ENCODE measurements around the gene FPR1.
"Not testable (repeated sequence)": the region's sequence is repeated elsewhere in the genome, so short reads cannot be mapped to it uniquely, and the experiment has no call there.

FPR1 gene

DNA sequence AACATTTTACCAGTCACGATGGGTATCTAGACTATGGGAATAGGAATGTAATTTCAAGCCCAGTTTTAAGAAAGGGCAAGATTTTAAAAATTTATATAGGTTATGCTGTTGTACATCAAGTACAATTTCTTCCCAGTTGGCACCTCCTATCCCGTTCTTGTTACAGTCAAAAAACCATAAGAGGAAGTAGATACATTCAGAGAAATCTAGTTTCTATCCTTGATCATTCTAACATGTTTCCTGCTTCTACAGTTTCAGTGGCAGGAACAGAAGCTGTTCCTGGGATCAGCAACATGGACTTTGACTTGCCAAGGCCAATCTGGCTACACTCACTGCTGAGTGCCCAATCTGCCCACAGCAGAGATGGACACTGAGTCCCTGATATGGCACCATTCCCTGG lies 28.6 kb upstream of the FPR1 start:
- ChIA-PET CTCF (interaction anchor here (1.3 kb wide), 1 partner anchor 42 kb away, joined by 3 read pairs; no protein-coding TSS in a partner anchor), POLR2A (no interaction called here)
- TF ChIP-seq, protein P1, sequence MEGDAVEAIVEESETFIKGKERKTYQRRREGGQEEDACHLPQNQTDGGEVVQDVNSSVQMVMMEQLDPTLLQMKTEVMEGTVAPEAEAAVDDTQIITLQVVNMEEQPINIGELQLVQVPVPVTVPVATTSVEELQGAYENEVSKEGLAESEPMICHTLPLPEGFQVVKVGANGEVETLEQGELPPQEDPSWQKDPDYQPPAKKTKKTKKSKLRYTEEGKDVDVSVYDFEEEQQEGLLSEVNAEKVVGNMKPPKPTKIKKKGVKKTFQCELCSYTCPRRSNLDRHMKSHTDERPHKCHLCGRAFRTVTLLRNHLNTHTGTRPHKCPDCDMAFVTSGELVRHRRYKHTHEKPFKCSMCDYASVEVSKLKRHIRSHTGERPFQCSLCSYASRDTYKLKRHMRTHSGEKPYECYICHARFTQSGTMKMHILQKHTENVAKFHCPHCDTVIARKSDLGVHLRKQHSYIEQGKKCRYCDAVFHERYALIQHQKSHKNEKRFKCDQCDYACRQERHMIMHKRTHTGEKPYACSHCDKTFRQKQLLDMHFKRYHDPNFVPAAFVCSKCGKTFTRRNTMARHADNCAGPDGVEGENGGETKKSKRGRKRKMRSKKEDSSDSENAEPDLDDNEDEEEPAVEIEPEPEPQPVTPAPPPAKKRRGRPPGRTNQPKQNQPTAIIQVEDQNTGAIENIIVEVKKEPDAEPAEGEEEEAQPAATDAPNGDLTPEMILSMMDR (IDR thresholded peaks at IDR 0.05; ENCODE audit: control extremely low read depth, extremely low read depth, low read depth, missing control alignments): no peak
- DNase-seq (ENCODE audit: extremely low spot score): no peak

DNA sequence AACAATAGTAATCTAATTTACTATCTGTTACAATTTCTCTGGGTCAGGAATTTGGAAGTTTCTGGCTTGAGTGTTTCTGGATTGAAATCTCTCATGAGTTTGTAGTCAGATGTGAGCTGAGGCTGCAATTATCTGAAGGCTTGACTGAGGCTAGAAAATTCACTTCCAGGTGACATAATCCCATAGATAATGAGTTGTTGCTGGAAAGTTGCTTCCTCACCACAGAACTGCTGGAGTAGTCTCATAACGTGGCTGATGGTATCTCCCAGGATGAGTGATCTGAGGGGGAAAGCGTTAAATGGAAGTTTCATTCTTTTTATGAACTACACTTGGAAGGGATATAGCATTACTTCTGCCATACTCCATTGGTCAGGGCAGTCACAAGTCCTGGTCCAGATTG lies 28.0 kb upstream of the FPR1 start:
- no peak for DNase-seq (ENCODE audit: extremely low spot score)
- TF ChIP-seq, protein P1 (IDR thresholded peaks at IDR 0.05; ENCODE audit: control extremely low read depth, extremely low read depth, low read depth, missing control alignments): no peak
- ChIA-PET POLR2A (no interaction called here), CTCF (interaction anchor here (1.3 kb wide), 1 partner anchor 41 kb away, joined by 3 read pairs; no protein-coding TSS in a partner anchor)

DNA sequence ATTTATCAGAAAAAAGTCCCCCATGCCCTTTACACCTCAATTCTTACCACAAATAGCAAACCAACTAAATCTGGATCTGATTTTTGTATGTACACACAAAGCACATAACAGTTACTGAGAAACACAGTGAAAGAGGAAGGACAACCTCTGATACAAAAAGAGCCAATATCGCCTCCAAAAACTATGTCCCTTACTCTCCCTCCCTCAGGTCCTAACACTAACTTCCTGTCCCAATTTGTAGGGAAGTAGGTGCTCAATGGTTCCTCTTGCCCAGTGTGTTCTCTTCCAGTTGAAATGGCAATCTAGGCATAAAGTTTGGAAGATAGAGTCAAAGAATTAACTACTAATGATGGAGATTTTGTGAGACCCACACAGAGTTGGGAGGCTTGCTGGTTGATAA lies 27.5 kb upstream of the FPR1 start:
- ChIA-PET POLR2A (no interaction called here), CTCF (interaction anchor here (1.3 to 1.7 kb wide), 2 partner anchors 41 to 458 kb away, joined by 3 to 4 read pairs; no protein-coding TSS in a partner anchor)
- no peak for DNase-seq (ENCODE audit: extremely low spot score)
- TF ChIP-seq, protein P1 (IDR thresholded peaks at IDR 0.05; ENCODE audit: control extremely low read depth, extremely low read depth, low read depth, missing control alignments): no peak

DNA sequence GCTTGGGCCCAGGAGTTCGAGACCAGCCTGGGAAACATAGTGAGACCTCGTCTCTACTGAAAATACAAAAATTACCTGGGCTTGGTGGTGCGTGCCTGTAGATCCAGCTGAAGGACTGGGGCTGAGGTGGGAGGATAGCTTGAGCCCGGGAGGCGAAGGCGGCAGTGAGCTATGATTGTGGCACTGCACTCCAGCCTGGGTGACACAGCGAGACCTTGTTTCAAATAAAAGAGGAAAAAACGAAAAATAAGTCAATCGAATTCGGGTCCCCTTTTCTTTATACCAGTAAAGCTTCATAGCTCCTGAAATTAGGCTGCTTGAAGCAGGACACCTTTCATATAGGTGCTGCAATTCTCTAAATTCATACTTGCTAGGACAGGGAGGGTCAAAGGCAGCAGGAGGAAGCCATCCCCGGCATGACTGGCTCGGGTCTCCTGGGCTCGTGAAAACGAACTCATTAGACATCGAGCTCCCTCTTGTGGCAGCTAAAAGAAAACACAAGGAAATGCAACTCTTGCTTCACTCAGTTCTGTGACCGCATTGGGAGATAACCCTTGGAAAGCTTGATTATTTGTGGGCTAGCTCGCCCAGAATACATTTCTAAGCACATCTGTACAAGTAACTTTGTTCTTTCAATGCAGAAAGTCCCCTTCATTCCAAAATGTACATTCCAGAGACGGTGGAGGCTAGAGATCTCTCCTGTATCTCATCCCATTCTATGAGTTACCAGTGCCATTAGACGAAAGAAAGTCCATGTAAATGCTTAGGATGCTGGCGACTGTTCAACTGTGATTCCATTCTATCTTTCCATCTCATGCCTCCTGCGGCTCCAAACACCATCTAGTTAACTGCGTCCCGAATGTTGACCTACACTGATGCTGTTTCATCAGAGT lies 26.1 kb upstream of the FPR1 start:
- POLR2A ChIA-PET: no interaction called here
- peak; percentile 53 for DNase-seq (ENCODE audit: extremely low spot score)
- TF ChIP-seq, protein P1 (IDR thresholded peaks at IDR 0.05; ENCODE audit: control extremely low read depth, extremely low read depth, low read depth, missing control alignments): peak; percentile 57
- CTCF ChIA-PET: interaction anchor here (0.6 to 1.8 kb wide), 23 partner anchors 9 to 460 kb away, joined by 3 to 23 read pairs (median 4); partner anchors contain the start of gene FPR1

DNA sequence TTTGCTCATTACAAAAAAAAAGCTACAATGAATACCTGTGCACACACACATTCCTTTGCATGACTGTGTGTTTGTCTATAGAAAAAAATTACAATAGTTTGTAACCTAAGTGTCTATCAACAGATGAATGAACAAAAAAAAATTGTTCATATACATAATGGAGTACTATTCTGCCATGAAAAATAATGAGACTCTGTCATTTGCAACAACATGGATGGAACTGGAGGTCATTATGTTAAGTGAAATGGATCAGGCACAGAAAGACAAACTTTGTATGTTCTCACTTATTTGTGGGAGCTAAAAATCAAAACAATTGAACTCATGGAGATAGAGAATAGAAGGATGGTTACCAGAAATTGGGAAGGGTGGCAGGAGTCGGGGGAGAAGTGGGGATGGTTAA lies 24.9 kb upstream of the FPR1 start:
- CTCF ChIA-PET: interaction anchor here (1.3 to 1.8 kb wide), 3 partner anchors 8 to 303 kb away, joined by 8 to 23 read pairs (median 16); no protein-coding TSS in a partner anchor
- DNase-seq (ENCODE audit: extremely low spot score); POLR2A ChIA-PET: not testable (repeated sequence)

DNA sequence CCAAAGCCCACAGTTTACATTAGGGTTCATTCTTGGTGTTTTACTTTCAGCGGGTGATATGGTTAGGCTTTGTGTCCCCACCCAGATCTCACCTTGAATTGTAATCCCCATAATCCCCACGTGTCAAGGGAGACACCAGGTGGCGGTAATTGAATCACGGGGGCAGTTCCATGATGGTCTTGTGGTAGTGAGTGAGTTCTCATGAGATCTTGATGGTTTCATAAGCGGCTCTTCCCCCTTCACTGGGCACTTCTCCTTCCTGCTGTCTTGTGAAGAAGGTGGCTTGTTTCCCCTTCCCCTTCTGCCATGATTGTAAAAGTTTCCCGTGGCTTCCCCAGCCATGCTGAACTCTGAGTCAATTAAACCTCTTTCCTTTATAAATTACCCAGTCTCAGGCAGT lies 21.3 kb upstream of the FPR1 start:
- TF ChIP-seq, protein P1 (IDR thresholded peaks at IDR 0.05; ENCODE audit: control extremely low read depth, extremely low read depth, low read depth, missing control alignments): no peak
- CTCF ChIA-PET: no interaction called here

More for the DNA sequence above, 21.3 kb upstream of the FPR1 start:
- DNase-seq (ENCODE audit: extremely low spot score): no peak
- POLR2A ChIA-PET: no interaction called here
